KOPT-K1 (cell line): Measurements from ENCODE around the gene RTN4R.

Experiments used
- H3K27ac ChIP-seq: fragments of 200-600 bp; sonication (generic); 2 replicates; pipeline ENCODE4 v1.5.1; 2016; ENCODE audit warnings: antibody characterized with exemption, mild to moderate bottlenecking, low read depth, low read length; ENCODE audit not compliant: poor library complexity, severe bottlenecking
- H3K36me3 ChIP-seq: fragments of 200-600 bp; sonication (generic); 2 replicates; pipeline ENCODE4 v1.5.1; 2017; ENCODE audit warnings: antibody characterized with exemption, mild to moderate bottlenecking, low read length, moderate library complexity; ENCODE audit not compliant: insufficient read depth
- H3K9me3 ChIP-seq: fragments of 200-600 bp; sonication (generic); 2 replicates; pipeline ENCODE4 v1.5.1; 2017; ENCODE audit warnings: antibody characterized with exemption, low read length, mild to moderate bottlenecking; ENCODE audit not compliant: insufficient read depth, poor library complexity, severe bottlenecking

The RTN4R gene

GRCh38 chr22:20239676-20240446, 28.3 kb downstream of the RTN4R start:
- H3K36me3 ChIP-seq = no peaks in the 10 kb centered on the region
- no peaks in the 10 kb centered on the region for H3K9me3 ChIP-seq
- peak overlapping the region; percentile 87 for H3K27ac ChIP-seq

- no peaks in the 10 kb centered on the region for H3K9me3 ChIP-seq
- H3K36me3 ChIP-seq = no peaks in the 10 kb centered on the region
- H3K27ac ChIP-seq = peak overlapping the region; percentile 87
Measured at GRCh38 chr22:20238901-20239675, 29.0 kb downstream of the RTN4R start.

GRCh38 chr22:20238536-20238900, 29.6 kb downstream of the RTN4R start:
- Histone ChIP-seq H3K36me3 (no peaks in the 10 kb centered on the region), H3K9me3 (no peaks in the 10 kb centered on the region), H3K27ac (peak overlapping the region; percentile 87)

GRCh38 chr22:20237480-20238440, 30.4 kb downstream of the RTN4R start:
- H3K36me3 ChIP-seq = no peaks in the 10 kb centered on the region
- no peaks in the 10 kb centered on the region for H3K9me3 ChIP-seq
- H3K27ac ChIP-seq = peak overlapping the region; percentile 87

GRCh38 chr22:20236052-20236717, 31.9 kb downstream of the RTN4R start:
- no peaks in the 10 kb centered on the region for H3K9me3 ChIP-seq
- no peaks in the 10 kb centered on the region for H3K36me3 ChIP-seq
- peak overlapping the region; percentile 87 for H3K27ac ChIP-seq

- Histone ChIP-seq H3K36me3 (no peaks in the 10 kb centered on the region), H3K9me3 (no peaks in the 10 kb centered on the region), H3K27ac (no peak overlapping the region)
Measured at GRCh38 chr22:20235389-20235991, 32.6 kb downstream of the RTN4R start.

GRCh38 chr22:20234760-20235388, 33.2 kb downstream of the RTN4R start:
- Histone ChIP-seq H3K36me3 (no peaks in the 10 kb centered on the region), H3K27ac (no peak overlapping the region), H3K9me3 (no peaks in the 10 kb centered on the region)

- Histone ChIP-seq H3K9me3 (no peaks in the 10 kb centered on the region), H3K36me3 (no peaks in the 10 kb centered on the region), H3K27ac (no peak overlapping the region)
Measured at GRCh38 chr22:20234314-20234682, 33.8 kb downstream of the RTN4R start.

- Histone ChIP-seq H3K9me3 (no peaks in the 10 kb centered on the region), H3K27ac (no peak overlapping the region), H3K36me3 (no peaks in the 10 kb centered on the region)
Measured at GRCh38 chr22:20233351-20234313, 34.5 kb downstream of the RTN4R start.

- Histone ChIP-seq H3K9me3 (no peaks in the 10 kb centered on the region), H3K27ac (no peak overlapping the region), H3K36me3 (no peaks in the 10 kb centered on the region)
Measured at GRCh38 chr22:20232781-20233180, 35.3 kb downstream of the RTN4R start.

- Histone ChIP-seq H3K36me3 (no peaks in the 10 kb centered on the region), H3K27ac (no peak overlapping the region), H3K9me3 (no peaks in the 10 kb centered on the region)
Measured at GRCh38 chr22:20232237-20232598, 35.9 kb downstream of the RTN4R start.

- Histone ChIP-seq H3K36me3 (no peaks in the 10 kb centered on the region), H3K27ac (no peak overlapping the region), H3K9me3 (no peaks in the 10 kb centered on the region)
Measured at GRCh38 chr22:20231514-20232236, 36.4 kb downstream of the RTN4R start.
